Thoracic aorta (tissue), 2 donors: ENCODE results near the gene TMEM267. TPM values are rescaled to one million over a fixed set of nuclear protein-coding genes. Genes with fewer than 3 reads are reported as not detected.
A peak's percentile ranks its signal among the peaks of the same experiment; 100 is the strongest.
"Not testable (repeated sequence)": the region's sequence is repeated elsewhere in the genome, so short reads cannot be mapped to it uniquely, and the experiment has no call there.

Experiments used
- ATAC-seq: fragments of 150-250 bp; one replicate; pipeline ENCODE4 v1.8.0; 2017; ENCODE audit warnings: low read depth; ENCODE audit not compliant: insufficient number of reproducible peaks, low FRiP score
- DNase-seq: peaks from one replicate; pipeline ENCODE4 v3.0.0-alpha.2; 2020; ENCODE audit warnings: low spot score
- H3K27ac ChIP-seq, 2 donors: fragments of 200-600 bp; sonication (generic); 1 replicate in 1 of 2; 2 replicates in 1 of 2; pipeline ENCODE4 v1.5.1; 2016; ENCODE audit warnings: mild to moderate bottlenecking in 2 of 2, moderate library complexity in 2 of 2
- H3K27me3 ChIP-seq: fragments of 200-600 bp; sonication (generic); replicated peaks from 2 replicates; pipeline ENCODE4 v1.6.0; 2016; ENCODE audit warnings: mild to moderate bottlenecking; ENCODE audit not compliant: insufficient read depth
- H3K36me3 ChIP-seq: fragments of 200-600 bp; sonication (generic); one replicate; pipeline ENCODE4 v1.5.1; 2016
- H3K4me1 ChIP-seq, 2 donors: fragments of 200-600 bp; sonication (generic); 1 replicate in 1 of 2; 2 replicates in 1 of 2; pipeline versions ENCODE4 v1.5.1 to v1.6.0; 2016; ENCODE audit warnings: low read depth in 2 of 2, mild to moderate bottlenecking in 1 of 2; ENCODE audit not compliant: control insufficient read depth in 1 of 2
- H3K4me3 ChIP-seq: fragments of 200-600 bp; sonication (generic); 2 replicates; pipeline ENCODE4 v1.5.1; 2016; ENCODE audit warnings: mild to moderate bottlenecking
- H3K9me3 ChIP-seq: fragments of 200-600 bp; sonication (generic); 2 replicates; pipeline ENCODE4 v1.5.1; 2016
- CTCF ChIP-seq: fragments of 200-600 bp; sonication (generic); IDR thresholded peaks from one replicate; pipeline ENCODE4 v1.5.1; 2019; ENCODE audit warnings: antibody characterized with exemption
- total RNA-seq, 2 donors: library from RNA; depleted of rRNA; stranded (reverse); fragments of >200 nt; gene quantifications; one replicate each; pipeline versions ENCODE4 v1.1.0 to v1.2.3, GENCODE V29; 2016

Gene TMEM267
- total RNA-seq, 2 donors from 2014 or later = 9.5 to 22.5 TPM

- Histone ChIP-seq H3K36me3 (no peaks in the 10 kb centered on the region), H3K27ac (peak overlapping the region; percentile 91 to 99), H3K4me3 (peak overlapping the region; percentile 92), H3K27me3 (no peaks in the 10 kb centered on the region), H3K9me3 (no peaks in the 10 kb centered on the region), H3K4me1 (peaks cover 6 to 21% of the 10 kb centered on the region in 2 donors)
- no peak for TF ChIP-seq CTCF
- ATAC-seq = no peak
- no peak for DNase-seq
Observed at GRCh38 chr5:43482490-43483297, 971 bp downstream of the TMEM267 start.

GRCh38 chr5:43469671-43470391 is 13.8 kb downstream of the TMEM267 start:
- peaks cover 26% of the 10 kb centered on the region for H3K9me3 ChIP-seq
- H3K4me1 ChIP-seq = no peaks in the 10 kb centered on the region
- no peak overlapping the region for H3K4me3 ChIP-seq
- no peak for DNase-seq
- ATAC-seq = no peak
- H3K27me3 ChIP-seq = no peaks in the 10 kb centered on the region
- TF ChIP-seq CTCF = no peak
- no peaks in the 10 kb centered on the region for H3K36me3 ChIP-seq
- H3K27ac ChIP-seq = no peak overlapping the region

- Histone ChIP-seq H3K4me3 (no peak overlapping the region), H3K27me3 (no peaks in the 10 kb centered on the region), H3K36me3 (no peaks in the 10 kb centered on the region), H3K9me3 (peaks cover 25% of the 10 kb centered on the region), H3K4me1 (no peaks in the 10 kb centered on the region), H3K27ac (no peak overlapping the region)
- DNase-seq = no peak
- no peak for TF ChIP-seq CTCF
- no peak for ATAC-seq
Observed at GRCh38 chr5:43467100-43467499, 16.6 kb downstream of the TMEM267 start.

GRCh38 chr5:43465455-43465854 is 18.2 kb downstream of the TMEM267 start:
- DNase-seq, H3K4me1 ChIP-seq, H3K4me3 ChIP-seq, H3K27ac ChIP-seq, H3K27me3 ChIP-seq, ATAC-seq, H3K36me3 ChIP-seq: not testable (repeated sequence)
- peaks cover 16% of the 10 kb centered on the region for H3K9me3 ChIP-seq

- ATAC-seq (no peak), DNase-seq (no peak)
- no peak overlapping the region for H3K27ac ChIP-seq
- H3K4me3 ChIP-seq = no peak overlapping the region
- no peaks in the 10 kb centered on the region for H3K4me1 ChIP-seq
- H3K36me3 ChIP-seq = no peaks in the 10 kb centered on the region
- no peaks in the 10 kb centered on the region for H3K9me3 ChIP-seq
- no peak for TF ChIP-seq CTCF
- no peaks in the 10 kb centered on the region for H3K27me3 ChIP-seq
Observed at GRCh38 chr5:43461066-43461465, 22.6 kb downstream of the TMEM267 start.
